ENCODE data around the gene ABCC11.
"Not testable (repeated sequence)": the region's sequence is repeated elsewhere in the genome, so short reads cannot be mapped to it uniquely, and the experiment has no call there.

ABCC11 gene

GRCh38 chr16:48244863-48245195, 2.5 kb downstream of the ABCC11 start:
- no peak for DNase-seq

GRCh38 chr16:48244080-48244862, 3.1 kb downstream of the ABCC11 start, which contains the start of gene LONP2:
Gene LONP2, plus strand, starts transcription at chr16:48244300. Its CDS starts 89 bp downstream, at chr16:48244389.
- DNase-seq, result peak; percentile 95

GRCh38 chr16:48240147-48240546, 7.2 kb downstream of the ABCC11 start:
- not testable (repeated sequence) for DNase-seq

GRCh38 chr16:48236286-48236685, 11.1 kb downstream of the ABCC11 start:
- DNase-seq, result no peak

- DNase-seq, result no peak
Observed at GRCh38 chr16:48235556-48236136, 11.7 kb downstream of the ABCC11 start.

- no peak for DNase-seq
Observed at GRCh38 chr16:48235058-48235555, 12.2 kb downstream of the ABCC11 start.

GRCh38 chr16:48234630-48235029, 12.7 kb downstream of the ABCC11 start:
- DNase-seq, result no peak

GRCh38 chr16:48232493-48233040, 14.8 kb downstream of the ABCC11 start:
- no peak for DNase-seq

GRCh38 chr16:48231727-48232492, 15.4 kb downstream of the ABCC11 start:
- peak; percentile 25 for DNase-seq

GRCh38 chr16:48225456-48225855, 21.9 kb downstream of the ABCC11 start:
- DNase-seq, result no peak

GRCh38 chr16:48223490-48223889, 23.8 kb downstream of the ABCC11 start:
- no peak for DNase-seq

GRCh38 chr16:48220891-48221290, 26.4 kb downstream of the ABCC11 start:
- DNase-seq, result no peak

- no peak for DNase-seq
Observed at GRCh38 chr16:48218473-48218872, 28.9 kb downstream of the ABCC11 start.

- DNase-seq, result no peak
Observed at GRCh38 chr16:48217708-48218107, 29.6 kb downstream of the ABCC11 start.

- no peak for DNase-seq
Observed at GRCh38 chr16:48215738-48216137, 31.6 kb downstream of the ABCC11 start.

GRCh38 chr16:48212033-48212432, 35.3 kb downstream of the ABCC11 start:
- no peak for DNase-seq

GRCh38 chr16:48210747-48211146, 36.6 kb downstream of the ABCC11 start:
- no peak for DNase-seq

GRCh38 chr16:48206594-48207242, 40.6 kb downstream of the ABCC11 start:
- DNase-seq, result no peak

GRCh38 chr16:48204825-48205151, 42.6 kb downstream of the ABCC11 start:
- no peak for DNase-seq

GRCh38 chr16:48203974-48204824, 43.1 kb downstream of the ABCC11 start:
- DNase-seq, result no peak

- no peak for DNase-seq
Observed at GRCh38 chr16:48201515-48202201, 45.7 kb downstream of the ABCC11 start.
